DOHH2 (cell line): Measurements from ENCODE around the gene SEMA3D.

Experiments
- H3F3A ChIP-seq: fragments of 200-600 bp; sonication (generic), shearing (Covaris generic); 2 replicates; pipeline ENCODE4 v1.6.0; 2016; ENCODE audit warnings: antibody characterized with exemption, mild to moderate bottlenecking; ENCODE audit not compliant: control insufficient read depth, insufficient read depth
- H3K27ac ChIP-seq: fragments of 200-600 bp; sonication (generic); 2 replicates; pipeline ENCODE4 v1.5.1; 2014; ENCODE audit warnings: low read depth, mild to moderate bottlenecking, low read length, moderate library complexity
- H3K27me3 ChIP-seq: fragments of 200-600 bp; sonication (generic); 2 replicates; pipeline ENCODE4 v1.6.1; 2014; ENCODE audit warnings: mild to moderate bottlenecking, low read length, mixed read lengths; ENCODE audit not compliant: control insufficient read depth
- H3K36me3 ChIP-seq: fragments of 200-600 bp; sonication (generic); 2 replicates; pipeline ENCODE4 v1.6.1; 2014; ENCODE audit warnings: mild to moderate bottlenecking, low read length, moderate library complexity, mixed read lengths; ENCODE audit not compliant: control insufficient read depth
- H3K4me1 ChIP-seq: fragments of 200-600 bp; sonication (generic); 2 replicates; pipeline ENCODE4 v1.6.1; 2014; ENCODE audit warnings: mild to moderate bottlenecking, low read length, mixed read lengths; ENCODE audit not compliant: control insufficient read depth
- H3K4me2 ChIP-seq: fragments of 200-600 bp; sonication (generic); 2 replicates; pipeline ENCODE4 v1.6.0; 2014; ENCODE audit warnings: mild to moderate bottlenecking, low read length, moderate library complexity
- H3K4me3 ChIP-seq: fragments of 200-600 bp; sonication (generic); 2 replicates; pipeline ENCODE4 v1.5.1; 2014; ENCODE audit warnings: mild to moderate bottlenecking, low read length, mixed read lengths
- H3K79me2 ChIP-seq: fragments of 200-600 bp; sonication (generic); 2 replicates; pipeline ENCODE4 v1.6.1; 2014; ENCODE audit warnings: mild to moderate bottlenecking, low read length, mixed read lengths; ENCODE audit not compliant: control insufficient read depth
- H3K9me2 ChIP-seq: fragments of 200-600 bp; sonication (generic); replicated peaks from 2 replicates; pipeline ENCODE4 v1.6.1; 2014; ENCODE audit warnings: mild to moderate bottlenecking, low read length, mixed read lengths; ENCODE audit not compliant: control insufficient read depth
- H3K9me3 ChIP-seq: fragments of 200-600 bp; sonication (generic); 2 replicates; pipeline ENCODE4 v1.6.1; 2014; ENCODE audit warnings: antibody characterized with exemption, low read length, mixed read lengths; ENCODE audit not compliant: control insufficient read depth, insufficient read depth
- H4K20me1 ChIP-seq: fragments of 200-600 bp; sonication (generic); 2 replicates; pipeline ENCODE4 v1.6.0; 2014; ENCODE audit warnings: low read depth, mild to moderate bottlenecking, antibody characterized with exemption, low read length, moderate library complexity; ENCODE audit not compliant: control insufficient read depth, insufficient read depth
- CTCF ChIP-seq: fragments of 200-600 bp; sonication (generic); IDR thresholded peaks from one replicate; pipeline ENCODE4 v1.5.1; 2014; ENCODE audit warnings: antibody characterized with exemption, mild to moderate bottlenecking, low read depth, low read length; ENCODE audit not compliant: poor library complexity, severe bottlenecking
- EZH2phosphoT487 ChIP-seq: fragments of 200-600 bp; sonication (generic); IDR thresholded peaks from 2 replicates; pipeline ENCODE4 v1.6.1; 2017; ENCODE audit warnings: borderline replicate concordance, mild to moderate bottlenecking, antibody characterized with exemption, low read length, moderate library complexity, mixed read lengths

Gene SEMA3D

GRCh38 chr7:85111761-85112160, 75.1 kb downstream of the SEMA3D start:
- no peaks in the 10 kb centered on the region for H3K36me3 ChIP-seq
- H3F3A ChIP-seq: no peaks in the 10 kb centered on the region
- no peaks in the 10 kb centered on the region for H3K27me3 ChIP-seq
- TF ChIP-seq EZH2phosphoT487 (no peak), CTCF (no peak)
- H3K9me2 ChIP-seq: no peaks in the 10 kb centered on the region
- no peak overlapping the region for H3K4me3 ChIP-seq
- no peaks in the 10 kb centered on the region for H3K4me1 ChIP-seq
- no peak overlapping the region for H3K4me2 ChIP-seq
- no peaks in the 10 kb centered on the region for H4K20me1 ChIP-seq
- H3K27ac ChIP-seq: no peak overlapping the region
- no peaks in the 10 kb centered on the region for H3K79me2 ChIP-seq
- no peaks in the 10 kb centered on the region for H3K9me3 ChIP-seq

- H3K27ac ChIP-seq: no peak overlapping the region
- H3K9me3 ChIP-seq: no peaks in the 10 kb centered on the region
- H3K4me2 ChIP-seq: no peak overlapping the region
- no peaks in the 10 kb centered on the region for H3K4me1 ChIP-seq
- 0 out of 2 replicates have a peak, but pooled peaks cover 2% of the 10 kb centered on the region for H3K9me2 ChIP-seq
- TF ChIP-seq EZH2phosphoT487 (no peak), CTCF (no peak)
- H3K27me3 ChIP-seq: no peaks in the 10 kb centered on the region
- H3F3A ChIP-seq: no peaks in the 10 kb centered on the region
- H3K79me2 ChIP-seq: no peaks in the 10 kb centered on the region
- H4K20me1 ChIP-seq: no peaks in the 10 kb centered on the region
- H3K36me3 ChIP-seq: no peaks in the 10 kb centered on the region
- no peak overlapping the region for H3K4me3 ChIP-seq
These were observed 80.1 kb downstream of the SEMA3D start for GRCh38 chr7:85106719-85107118.

- H3K27me3 ChIP-seq: no peaks in the 10 kb centered on the region
- no peaks in the 10 kb centered on the region for H3K9me3 ChIP-seq
- 0 out of 2 replicates have a peak, but pooled peaks cover 2% of the 10 kb centered on the region for H3K9me2 ChIP-seq
- H3K79me2 ChIP-seq: no peaks in the 10 kb centered on the region
- no peak overlapping the region for H3K4me3 ChIP-seq
- H3F3A ChIP-seq: no peaks in the 10 kb centered on the region
- H3K36me3 ChIP-seq: no peaks in the 10 kb centered on the region
- H3K4me1 ChIP-seq: no peaks in the 10 kb centered on the region
- H3K4me2 ChIP-seq: no peak overlapping the region
- no peak overlapping the region for H3K27ac ChIP-seq
- H4K20me1 ChIP-seq: no peaks in the 10 kb centered on the region
- no peak for TF ChIP-seq CTCF
- no peak for TF ChIP-seq EZH2phosphoT487
These were observed 82.2 kb downstream of the SEMA3D start for GRCh38 chr7:85104432-85105205.
